GM21390 (cell line): Measurements from ENCODE around the gene EFEMP1.

Source experiments
- ATAC-seq: cut with Tn5 transposase; IDR thresholded peaks from one replicate; pipeline ENCODE4 v1.9.1; 2021; ENCODE audit not compliant: unreplicated experiment

Gene EFEMP1

DNA sequence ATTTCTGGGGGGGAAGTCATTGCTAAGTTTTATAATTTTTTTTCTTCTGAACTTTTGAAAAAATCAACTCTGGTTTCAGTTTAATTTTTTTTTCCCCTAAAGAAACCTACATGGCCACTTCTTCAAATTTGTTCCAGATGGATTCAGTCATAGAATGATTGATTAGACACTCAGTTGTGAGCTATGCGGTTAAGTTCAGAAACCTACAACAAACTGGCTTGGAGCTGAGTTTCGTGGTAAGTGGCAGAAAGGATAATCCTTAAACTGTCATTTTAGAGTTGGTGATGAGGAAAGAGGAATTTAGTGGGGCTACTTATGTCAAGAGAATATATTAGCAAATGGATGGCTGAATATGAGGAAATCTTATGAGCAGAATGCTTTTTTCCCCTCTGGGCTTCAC lies 23.7 kb downstream of the EFEMP1 start:
- ATAC-seq: no peak

- no peak for ATAC-seq
Observed at GRCh38 chr2:55898386-55899040, 25.1 kb downstream of the EFEMP1 start.

- ATAC-seq: peak; percentile 70
Observed at GRCh38 chr2:55896633-55897032, 26.9 kb downstream of the EFEMP1 start.

- no peak for ATAC-seq
Observed at GRCh38 chr2:55894720-55895119, 28.9 kb downstream of the EFEMP1 start.

DNA sequence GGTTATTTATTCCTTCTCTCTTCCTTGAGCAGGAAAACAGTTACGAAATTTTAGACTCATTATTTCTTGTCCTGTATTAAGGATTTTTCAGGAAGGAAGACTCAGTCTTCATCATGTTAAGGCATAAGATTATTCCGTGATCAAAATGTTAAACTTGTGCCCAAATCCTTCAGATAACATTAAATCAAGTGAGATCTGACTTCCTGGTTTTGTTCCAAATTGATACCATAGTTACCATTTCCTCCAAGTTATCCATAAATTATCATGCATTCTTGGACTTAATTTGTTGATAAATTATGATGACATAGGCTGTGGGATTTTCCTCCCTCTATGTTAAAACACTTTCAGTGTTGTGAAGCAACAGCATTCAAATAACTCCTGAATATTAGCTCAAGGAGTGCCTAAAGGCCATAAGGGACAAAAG lies 31.9 kb downstream of the EFEMP1 start:
- ATAC-seq: no peak

- ATAC-seq: no peak
Observed at GRCh38 chr2:55888936-55889335, 34.6 kb downstream of the EFEMP1 start.

DNA sequence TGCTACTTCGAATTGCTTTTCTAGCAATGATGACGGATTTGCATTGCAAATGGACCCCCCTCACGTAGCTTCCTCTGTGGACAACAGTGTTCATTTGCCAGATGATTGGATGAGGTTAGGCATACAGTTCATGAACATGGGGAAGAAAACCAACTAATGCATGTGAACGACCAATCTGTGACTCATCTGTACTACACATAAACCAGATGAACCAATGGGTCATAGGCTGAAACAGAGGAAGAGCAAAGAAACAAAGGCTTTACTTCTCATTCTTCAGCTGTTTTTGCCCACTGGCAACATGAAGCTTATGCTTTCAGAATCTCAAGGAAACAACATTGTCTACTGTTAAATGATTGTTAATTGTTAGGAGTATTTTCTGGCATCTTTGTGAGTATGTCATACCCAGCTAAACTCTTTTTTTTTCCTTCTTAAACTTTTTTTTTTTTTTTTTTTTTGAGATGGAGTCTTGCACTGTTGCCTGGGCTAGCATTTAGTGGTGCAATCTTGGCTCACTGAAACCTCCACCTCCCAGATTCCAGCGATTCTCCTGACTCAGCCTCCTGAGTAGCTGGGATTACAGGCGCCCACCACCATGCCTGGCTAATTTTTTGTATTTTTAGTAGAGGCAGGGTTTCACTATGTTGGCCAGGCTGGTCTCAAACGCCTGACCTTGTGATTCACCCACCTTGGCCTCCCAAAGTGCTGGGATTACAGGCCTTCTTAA lies 35.5 kb downstream of the EFEMP1 start:
- no peak for ATAC-seq

DNA sequence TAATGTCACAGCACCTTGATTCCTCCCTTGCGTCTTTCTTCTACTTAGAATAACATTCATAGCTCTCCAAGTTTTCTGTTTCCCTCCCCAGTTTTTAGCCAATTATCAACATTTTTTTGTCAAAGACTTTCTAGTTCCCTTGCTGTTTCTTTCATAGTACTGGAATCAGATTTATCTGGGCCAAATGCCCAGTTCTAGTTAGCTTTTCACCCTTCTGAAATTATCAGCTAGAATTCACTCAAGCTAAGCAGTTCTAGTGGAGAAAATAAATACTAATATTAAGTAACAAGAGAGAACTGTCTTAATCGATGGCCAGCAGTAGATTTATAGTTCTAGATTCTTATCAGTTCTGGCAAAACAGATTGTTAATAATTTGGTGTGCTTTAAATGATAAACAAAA lies 36.2 kb downstream of the EFEMP1 start:
- no peak for ATAC-seq

DNA sequence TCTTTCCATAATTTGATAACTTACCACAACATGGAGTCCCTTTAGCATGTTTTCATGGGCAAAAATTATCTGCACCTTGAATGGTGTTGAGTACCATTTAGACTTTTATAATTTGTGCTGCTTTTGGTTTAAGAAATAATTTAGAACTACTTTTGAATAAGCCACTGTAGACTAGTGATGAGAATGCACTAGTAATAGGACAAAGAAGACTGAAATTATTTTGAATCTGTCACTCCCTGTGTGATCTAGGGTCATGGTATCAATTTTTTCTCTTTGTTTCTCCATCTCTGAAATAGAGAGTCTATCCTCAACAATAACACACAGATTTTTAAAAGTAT lies 37.7 kb downstream of the EFEMP1 start:
- ATAC-seq: no peak

DNA sequence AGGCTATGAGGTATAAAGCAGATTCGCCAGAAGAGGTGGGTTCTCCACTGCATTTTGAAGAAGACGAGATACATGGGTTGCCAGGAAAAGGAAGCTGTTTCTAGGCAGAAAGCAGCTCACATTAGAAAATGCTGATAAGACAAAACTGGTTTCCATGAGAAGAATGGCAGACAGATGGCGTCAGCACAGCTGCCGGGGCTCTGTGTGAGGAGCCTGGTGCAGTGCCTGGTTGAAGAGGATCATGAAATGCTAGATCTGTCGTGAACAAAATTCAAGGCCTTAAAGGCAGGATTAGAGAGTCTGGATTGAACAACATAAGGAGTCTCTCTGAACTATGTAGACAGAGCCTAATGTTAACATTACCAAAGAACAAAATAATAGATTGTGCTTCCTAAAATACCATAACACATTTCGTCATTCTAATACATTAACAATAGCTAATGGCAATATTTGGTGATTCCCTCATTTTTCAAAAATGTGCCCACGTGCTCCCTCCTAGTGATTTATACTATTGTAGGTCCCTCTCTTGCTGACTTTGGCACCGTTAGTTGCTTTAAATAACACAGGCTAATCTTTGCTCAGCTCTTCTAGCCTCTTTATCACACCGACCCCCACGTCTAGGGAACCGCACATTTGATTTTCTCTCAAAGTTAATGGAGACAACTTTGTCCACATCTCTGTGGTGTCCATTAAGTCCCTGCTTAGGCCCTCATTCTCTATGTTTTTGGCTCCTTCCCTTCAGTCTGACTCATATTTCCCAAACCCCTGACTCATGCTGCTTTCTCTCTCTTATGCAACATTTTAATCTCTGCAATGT lies 38.2 kb downstream of the EFEMP1 start:
- ATAC-seq: no peak

- no peak for ATAC-seq
Observed at GRCh38 chr2:55883829-55884228, 39.8 kb downstream of the EFEMP1 start.

- ATAC-seq: no peak
Observed at GRCh38 chr2:55883357-55883756, 40.2 kb downstream of the EFEMP1 start.

DNA sequence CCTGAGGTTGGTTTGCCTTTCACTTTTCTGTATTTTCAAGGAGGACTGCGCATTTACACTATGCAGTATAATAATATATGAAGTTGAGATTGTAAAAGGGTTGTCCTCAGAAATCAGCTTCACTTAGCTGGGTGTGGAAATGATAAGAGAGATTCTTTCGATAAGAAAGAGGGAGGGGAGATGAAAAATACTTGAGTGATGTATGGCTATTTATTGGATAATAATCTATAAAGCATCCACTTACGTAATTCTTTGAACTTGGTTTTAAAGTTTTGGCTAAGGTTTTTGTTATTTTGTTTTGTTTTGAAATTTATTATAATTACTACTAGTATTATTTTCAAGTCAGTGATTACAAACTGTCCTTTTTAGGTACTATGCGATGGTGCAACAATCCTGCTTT lies 40.6 kb downstream of the EFEMP1 start:
- no peak for ATAC-seq

GRCh38 chr2:55880416-55881143 lies 43.0 kb downstream of the EFEMP1 start:
- ATAC-seq: no peak

GRCh38 chr2:55879976-55880375 lies 43.6 kb downstream of the EFEMP1 start:
- ATAC-seq: no peak

GRCh38 chr2:55877087-55877436 lies 46.5 kb downstream of the EFEMP1 start:
- no peak for ATAC-seq

- ATAC-seq: no peak
Observed at GRCh38 chr2:55876429-55877086, 47.0 kb downstream of the EFEMP1 start.

DNA sequence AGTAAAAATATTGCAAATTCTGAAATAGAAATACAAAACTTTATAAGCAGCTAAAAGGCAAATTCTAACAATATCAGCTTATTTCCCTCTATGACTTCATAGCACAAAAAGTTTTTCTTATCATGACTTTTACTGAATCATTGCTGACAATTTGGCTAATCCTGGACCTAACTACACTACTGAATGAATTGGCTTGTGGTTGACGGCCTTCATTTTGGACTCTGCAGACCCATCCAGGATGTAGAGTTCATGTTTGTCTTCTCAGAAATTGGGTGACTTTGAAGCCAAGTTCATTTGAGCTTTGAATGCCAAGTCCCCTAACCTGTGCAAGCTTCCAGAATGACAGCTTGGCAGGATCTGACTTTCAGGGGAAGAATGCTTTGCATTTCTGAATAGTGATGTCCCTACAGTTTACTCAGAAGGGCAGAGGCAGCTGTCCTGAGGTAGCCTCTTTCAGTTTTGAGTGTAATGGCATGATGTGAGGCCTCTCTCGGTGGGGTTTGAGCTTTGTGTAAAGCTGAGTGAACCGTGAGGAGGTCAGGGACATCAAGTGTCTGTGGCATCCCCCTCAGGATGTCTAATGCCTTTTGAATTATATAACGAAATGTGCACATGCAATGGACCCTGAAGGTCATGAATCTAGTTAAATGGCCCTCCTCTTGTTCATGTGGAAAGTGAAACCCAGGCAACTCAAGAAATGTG lies 48.0 kb downstream of the EFEMP1 start:
- peak; percentile 63 for ATAC-seq

- no peak for ATAC-seq
Observed at GRCh38 chr2:55874338-55874737, 49.2 kb downstream of the EFEMP1 start.

GRCh38 chr2:55871637-55872036 lies 51.9 kb downstream of the EFEMP1 start:
- no peak for ATAC-seq
